Measurements from ENCODE around the gene PRR3. TPM values are rescaled to one million over a fixed set of nuclear protein-coding genes. Genes with fewer than 3 reads are reported as not detected.
"Not testable (repeated sequence)": the region's sequence is repeated elsewhere in the genome, so short reads cannot be mapped to it uniquely, and the experiment has no call there.

PRR3 gene
- total RNA-seq, 1 experiment from 2014 or later = 12.7 TPM

DNA sequence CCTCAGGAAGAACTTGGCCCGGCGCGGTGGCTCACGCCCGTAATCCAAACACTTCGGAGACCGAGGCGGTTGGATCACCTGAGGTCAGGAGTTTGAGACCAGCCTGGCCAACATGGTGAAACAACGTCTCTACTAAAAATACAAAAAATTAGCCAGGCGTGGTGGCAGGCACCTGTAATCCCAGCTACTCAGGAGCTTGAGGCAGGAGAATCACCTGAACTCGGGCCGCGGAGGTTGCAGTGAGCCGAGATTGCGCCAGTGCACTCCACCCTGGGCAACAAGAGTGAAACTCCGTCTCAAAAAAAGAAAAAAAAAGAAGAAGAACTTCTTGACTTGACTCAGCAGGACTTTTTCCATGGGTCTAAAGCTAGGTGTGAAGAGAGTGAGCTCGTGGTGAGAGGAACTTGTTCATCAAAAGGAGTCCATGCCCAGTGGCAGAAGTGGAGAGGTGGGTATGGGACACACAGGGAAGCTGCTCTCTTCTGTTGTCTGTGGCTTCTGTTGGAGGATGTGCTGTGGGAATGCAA, 27.7 kb upstream of the PRR3 start:
- in situ Hi-C loops (cut with HindIII; ENCODE audit: low pct_unique_long_range_greater_than_20kb, low sequenced_read_pairs); DNase-seq (ENCODE audit: low read depth): not testable (repeated sequence)

- DNase-seq (ENCODE audit: low read depth) = peak; percentile 8
- in situ Hi-C loops (cut with HindIII; ENCODE audit: low pct_unique_long_range_greater_than_20kb, low sequenced_read_pairs) = no loop called here
Observed at GRCh38 chr6:30530014-30530413, 27.1 kb upstream of the PRR3 start.

GRCh38 chr6:30533460-30534294, 23.4 kb upstream of the PRR3 start:
- no peak for DNase-seq (ENCODE audit: low read depth)
- in situ Hi-C loops (cut with HindIII; ENCODE audit: low pct_unique_long_range_greater_than_20kb, low sequenced_read_pairs) = no loop called here

GRCh38 chr6:30537931-30538330, 19.2 kb upstream of the PRR3 start:
- in situ Hi-C loops (cut with HindIII; ENCODE audit: low pct_unique_long_range_greater_than_20kb, low sequenced_read_pairs) = no loop called here
- DNase-seq (ENCODE audit: low read depth) = no peak

DNA sequence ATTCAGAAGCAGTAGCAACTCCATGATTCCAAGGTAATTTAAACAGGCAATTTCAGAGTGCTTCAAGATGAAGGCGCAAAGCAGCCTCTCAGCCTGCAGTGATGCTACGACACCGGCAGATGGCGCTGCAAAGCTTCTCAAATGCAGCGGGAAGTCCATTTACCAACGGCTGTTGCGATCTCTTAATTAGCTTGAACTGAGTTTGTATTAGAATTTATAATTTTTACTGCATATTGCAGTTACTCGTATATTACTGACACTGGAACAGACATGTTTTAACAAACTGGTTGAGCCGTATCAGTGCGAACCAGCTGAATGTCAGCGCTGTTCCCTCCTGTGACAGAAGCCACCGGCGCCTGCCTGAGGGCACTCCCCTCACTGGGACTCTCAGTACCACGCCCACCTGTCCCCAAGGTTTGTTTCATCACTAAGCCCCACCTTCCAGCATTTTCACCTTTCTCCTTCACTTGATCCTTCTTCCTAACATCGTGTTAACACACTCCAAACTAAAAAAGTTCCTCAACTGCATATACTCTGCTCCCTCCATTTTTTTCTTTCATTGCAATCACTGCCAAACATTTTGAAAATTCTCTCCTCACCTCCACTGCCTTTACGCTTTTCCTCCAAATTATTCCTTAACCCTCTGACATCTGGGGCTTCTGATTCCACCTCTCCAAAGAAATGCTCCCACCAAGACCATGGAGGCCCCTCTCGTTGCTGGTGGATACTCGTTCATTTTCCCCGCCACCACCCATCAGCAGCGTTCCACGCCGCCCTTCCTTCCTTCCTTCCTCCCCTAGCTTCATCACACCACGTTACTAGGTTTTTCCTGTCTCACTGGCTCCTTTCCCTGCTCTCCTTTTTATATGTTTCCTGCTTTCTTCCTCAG, 15.3 kb upstream of the PRR3 start:
- in situ Hi-C loops (cut with HindIII; ENCODE audit: low pct_unique_long_range_greater_than_20kb, low sequenced_read_pairs) = loop anchor here (5.0 to 10.0 kb wide), 2 partner anchors 39 to 87 kb away; no protein-coding TSS in a partner anchor
- DNase-seq (ENCODE audit: low read depth) = peak; percentile 80

- DNase-seq (ENCODE audit: low read depth) = no peak
- in situ Hi-C loops (cut with HindIII; ENCODE audit: low pct_unique_long_range_greater_than_20kb, low sequenced_read_pairs) = loop anchor here (5.0 to 10.0 kb wide), 2 partner anchors 40 to 88 kb away; no protein-coding TSS in a partner anchor
Observed at GRCh38 chr6:30542404-30542725, 14.7 kb upstream of the PRR3 start.

DNA sequence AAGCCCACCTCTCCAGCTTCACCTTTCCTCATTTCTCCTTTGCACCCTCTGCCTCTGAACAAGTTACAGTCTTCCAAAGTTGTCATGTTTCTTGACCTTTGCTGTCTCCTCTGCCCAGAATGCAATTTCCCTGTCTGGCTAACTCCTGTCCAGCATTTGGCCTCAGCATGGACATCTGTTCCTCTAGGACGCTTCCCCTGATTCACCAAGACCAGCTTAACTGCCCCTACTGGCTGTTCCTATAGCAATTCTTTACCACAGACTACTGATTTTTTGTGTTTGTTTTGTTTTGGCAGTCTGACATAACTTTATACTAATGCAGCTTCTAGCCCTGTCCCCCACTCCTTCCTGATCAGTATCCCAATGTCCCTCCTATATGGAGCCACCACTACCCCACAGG, 14.2 kb upstream of the PRR3 start:
- in situ Hi-C loops (cut with HindIII; ENCODE audit: low pct_unique_long_range_greater_than_20kb, low sequenced_read_pairs) = loop anchor here (5.0 to 10.0 kb wide), 2 partner anchors 41 to 88 kb away; no protein-coding TSS in a partner anchor

GRCh38 chr6:30543821-30544220, 13.3 kb upstream of the PRR3 start:
- no peak for DNase-seq (ENCODE audit: low read depth)
- in situ Hi-C loops (cut with HindIII; ENCODE audit: low pct_unique_long_range_greater_than_20kb, low sequenced_read_pairs) = loop anchor here (5.0 to 10.0 kb wide), 2 partner anchors 42 to 89 kb away; no protein-coding TSS in a partner anchor

More for the DNA sequence above, 14.2 kb upstream of the PRR3 start:
- DNase-seq (ENCODE audit: low read depth) = no peak

- in situ Hi-C loops (cut with HindIII; ENCODE audit: low pct_unique_long_range_greater_than_20kb, low sequenced_read_pairs) = loop anchor here (5.0 to 10.0 kb wide), 2 partner anchors 42 to 90 kb away; no protein-coding TSS in a partner anchor
- DNase-seq (ENCODE audit: low read depth) = peak; percentile 56
Observed at GRCh38 chr6:30544666-30545272, 12.3 kb upstream of the PRR3 start.

GRCh38 chr6:30547454-30547853, 9.6 kb upstream of the PRR3 start:
- DNase-seq (ENCODE audit: low read depth) = no peak
- in situ Hi-C loops (cut with HindIII; ENCODE audit: low pct_unique_long_range_greater_than_20kb, low sequenced_read_pairs) = loop anchor here (10.0 kb wide), 1 partner anchor 93 kb away; no protein-coding TSS in a partner anchor

DNA sequence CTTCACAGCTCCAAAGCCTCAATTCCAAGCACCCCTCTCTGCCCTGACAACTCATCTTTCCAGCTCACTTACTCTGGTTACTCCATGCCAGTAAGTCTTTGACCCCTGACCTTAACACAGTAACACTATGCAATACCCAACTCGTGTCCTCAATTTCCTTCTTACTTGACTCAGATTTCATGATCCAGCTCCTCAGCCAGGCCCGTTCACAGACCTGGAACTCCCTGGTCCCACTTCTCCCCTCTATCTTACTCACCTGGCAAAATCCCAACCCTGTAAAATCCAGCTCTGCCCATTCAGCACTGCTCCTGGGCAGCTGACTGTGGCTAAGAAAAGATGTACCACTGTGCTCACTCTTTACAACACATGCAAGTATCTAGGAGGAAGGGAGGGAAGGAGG, 8.7 kb upstream of the PRR3 start:
- peak; percentile 22 for DNase-seq (ENCODE audit: low read depth)

DNA sequence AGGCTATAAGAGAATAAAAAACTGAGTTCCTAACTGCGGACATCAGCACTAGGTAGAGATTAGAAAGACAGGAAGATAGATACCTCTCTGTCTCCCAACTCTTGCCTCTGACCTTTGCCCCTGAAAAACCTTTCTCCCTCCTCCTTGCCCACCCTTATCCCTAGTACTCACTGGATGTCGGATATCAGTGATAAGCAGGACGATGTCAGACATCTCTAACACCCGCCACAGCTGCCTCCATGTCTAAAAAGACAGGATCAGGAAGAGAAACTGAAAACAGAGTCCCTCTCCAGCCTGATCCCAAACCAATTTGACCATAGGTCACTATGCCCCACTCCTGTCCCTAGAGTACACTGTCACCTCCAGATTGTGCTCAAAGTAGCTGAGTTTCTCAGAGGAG, 2.7 kb upstream of the PRR3 start:
- in situ Hi-C loops (cut with HindIII; ENCODE audit: low pct_unique_long_range_greater_than_20kb, low sequenced_read_pairs) = no loop called here
- no peak for DNase-seq (ENCODE audit: low read depth)

More for the DNA sequence above, 8.7 kb upstream of the PRR3 start:
- in situ Hi-C loops (cut with HindIII; ENCODE audit: low pct_unique_long_range_greater_than_20kb, low sequenced_read_pairs) = loop anchor here (10.0 kb wide), 1 partner anchor 94 kb away; no protein-coding TSS in a partner anchor

- in situ Hi-C loops (cut with HindIII; ENCODE audit: low pct_unique_long_range_greater_than_20kb, low sequenced_read_pairs) = no loop called here
- no peak for DNase-seq (ENCODE audit: low read depth)
Observed at GRCh38 chr6:30554962-30555815, 1.9 kb upstream of the PRR3 start.

DNA sequence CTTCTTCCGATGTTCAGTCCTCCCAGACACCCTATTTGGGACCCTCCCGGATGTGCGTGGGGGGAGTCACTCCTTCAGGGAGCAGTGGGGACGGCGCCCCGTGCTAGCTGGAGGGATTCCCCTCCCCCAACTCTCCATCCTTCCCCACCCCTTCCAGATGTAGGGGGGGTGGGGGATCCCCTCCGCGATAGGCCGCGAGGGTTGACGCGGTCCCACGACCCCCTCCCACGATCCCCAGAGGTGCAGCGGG, 1.4 kb upstream of the PRR3 start:
- DNase-seq (ENCODE audit: low read depth) = no peak

GRCh38 chr6:30556066-30556905, 809 bp upstream of the PRR3 start, which contains the start of gene GNL1:
TSS of gene GNL1 (minus strand) at chr6:30556489. CDS start at chr6:30556203, 286 bp downstream.
- peak; percentile 93 for DNase-seq (ENCODE audit: low read depth)
- in situ Hi-C loops (cut with HindIII; ENCODE audit: low pct_unique_long_range_greater_than_20kb, low sequenced_read_pairs) = no loop called here

More for the DNA sequence above, 1.4 kb upstream of the PRR3 start:
- in situ Hi-C loops (cut with HindIII; ENCODE audit: low pct_unique_long_range_greater_than_20kb, low sequenced_read_pairs) = no loop called here

- in situ Hi-C loops (cut with HindIII; ENCODE audit: low pct_unique_long_range_greater_than_20kb, low sequenced_read_pairs) = no loop called here
- DNase-seq (ENCODE audit: low read depth) = no peak
Observed at GRCh38 chr6:30557683-30557981, 537 bp downstream of the PRR3 start.

- in situ Hi-C loops (cut with HindIII; ENCODE audit: low pct_unique_long_range_greater_than_20kb, low sequenced_read_pairs) = no loop called here
- no peak for DNase-seq (ENCODE audit: low read depth)
Observed at GRCh38 chr6:30560930-30561329, 3.8 kb downstream of the PRR3 start.

All from Caki2 (cell line).